K562 (cell line): ENCODE results near the gene PCED1B. TPM values are rescaled to one million over a fixed set of nuclear protein-coding genes. Genes with fewer than 3 reads are reported as not detected.
A peak's percentile ranks its signal among the peaks of the same experiment; 100 is the strongest.

Source experiments
- BHLHE40 ChIP-seq: IDR thresholded peaks from 2 replicates; pipeline ENCODE4 v1.6.1; 2011; ENCODE audit warnings: low read length, improper control_type of control experiment
- EGR1 ChIP-seq: fragments of 450-650 bp; conservative IDR thresholded peaks from 2 replicates; pipeline ENCODE4 v1.6.1; 2017; ENCODE audit warnings: mild to moderate bottlenecking
- JUND ChIP-seq, 2 experiments: IDR thresholded peaks; 2 replicates in 1 of 2; 3 replicates in 1 of 2; pipeline ENCODE4 v1.6.1; 2011; ENCODE audit warnings: borderline replicate concordance in 2 of 2, low read depth in 2 of 2, low read length in 2 of 2, improper control_type of control experiment in 1 of 2, missing biosample characterization in 1 of 2, missing genetic modification characterization in 1 of 2, missing genetic modification reagents in 1 of 2
- LARP7 ChIP-seq: fragments of 450-650 bp; IDR thresholded peaks from 2 replicates; pipeline ENCODE4 v1.6.1; 2016
- PHB ChIP-seq: fragments of 250-450 bp; sonication (Bioruptor Pico); IDR thresholded peaks from 2 replicates; pipeline ENCODE4 v1.5.0; 2021
- RREB1 ChIP-seq: fragments of 250-450 bp; sonication (Bioruptor Pico); IDR thresholded peaks from 2 replicates; pipeline ENCODE4 v1.4.0; 2020
- SMAD1 ChIP-seq: fragments of 150-350 bp; IDR thresholded peaks from 2 replicates; pipeline ENCODE4 v1.6.1; 2014; ENCODE audit warnings: low read length, low read depth; ENCODE audit not compliant: partially characterized antibody
- USF1 ChIP-seq: sonication (generic); formaldehyde crosslinking; IDR thresholded peaks from 2 replicates; pipeline ENCODE4 v1.9.0; 2022; ENCODE audit warnings: mild to moderate bottlenecking, missing genetic modification reagents
- ZBTB11 ChIP-seq, 3 experiments: fragments of 200-800 bp in 1 of 3; fragments of 250-450 bp in 1 of 3; fragments of 450-650 bp in 1 of 3; sonication (Bioruptor Pico) in 1 of 3; sonication (Bioruptor generic) in 1 of 3; formaldehyde crosslinking in 1 of 3; IDR thresholded peaks; 2 replicates each; pipeline versions ENCODE4 v1.6.1 to v1.8.0; 2016 to 2022; ENCODE audit warnings: mild to moderate bottlenecking in 2 of 3, missing genetic modification characterization in 2 of 3, missing compliant biosample characterization in 1 of 3, moderate library complexity in 1 of 3
- ZNF232 ChIP-seq: sonication (generic); formaldehyde crosslinking; IDR thresholded peaks from 2 replicates; pipeline ENCODE4 v1.8.0; 2022; ENCODE audit warnings: mild to moderate bottlenecking, missing genetic modification reagents
- ZNF384 ChIP-seq: IDR thresholded peaks from 2 replicates; pipeline ENCODE4 v1.6.1; 2012; ENCODE audit warnings: low read depth, low read length, improper control_type of control experiment
- ZNF644 ChIP-seq: fragments of 200-800 bp; sonication (Bioruptor generic); IDR thresholded peaks from 2 replicates; pipeline ENCODE4 v1.6.1; 2016; ENCODE audit warnings: low read depth, missing genetic modification characterization, missing compliant biosample characterization
- polyA plus RNA-seq, 8 experiments: library from polyadenylated mRNA; depleted of rRNA in 4 of 8; stranded (reverse) in 5 of 8; unstranded in 3 of 8; fragments of >200 nt; fragmentation: Nextera tagmentation in 2 of 8; fragmentation: Illumina TruSeq in 1 of 8; extraction: Ambion mirVana in 2 of 8; extraction: Trizol in 1 of 8; gene quantifications; 2 replicates each; pipeline versions ENCODE4 v1.2.1 to v1.2.3, GENCODE V29; 2011 to 2014; ENCODE audit warnings: inconsistent platforms in 1 of 8, missing spikeins in 1 of 8
- total RNA-seq, 7 experiments: library from RNA; depleted of rRNA in 6 of 7; stranded (reverse); fragments of >200 nt in 6 of 7; fragmentation: Illumina TruSeq in 2 of 7; extraction: Trizol in 2 of 7; gene quantifications; 2 replicates each; pipeline versions ENCODE4 v1.2.1 to v1.2.3, GENCODE V29; 2011 to 2021; ENCODE audit warnings: low replicate concordance in 1 of 7
- TF ChIP-seq, protein P1 (sequence below): fragments of 450-650 bp; IDR thresholded peaks from 2 replicates; pipeline ENCODE4 v1.7.0; 2016; ENCODE audit warnings: borderline replicate concordance
- TF ChIP-seq, protein P2 (sequence below): fragments of 200-800 bp; sonication (Bioruptor generic); IDR thresholded peaks from 2 replicates; pipeline ENCODE4 v1.6.1; 2017; ENCODE audit warnings: missing genetic modification characterization, missing compliant biosample characterization

PCED1B gene
- total and polyA plus RNA-seq, 9 of the 15 experiments (the other 6 are each of a cell fraction or from before 2014, with no cell fraction given), result 1.2 to 9.3 (median 2.5) TPM

DNA sequence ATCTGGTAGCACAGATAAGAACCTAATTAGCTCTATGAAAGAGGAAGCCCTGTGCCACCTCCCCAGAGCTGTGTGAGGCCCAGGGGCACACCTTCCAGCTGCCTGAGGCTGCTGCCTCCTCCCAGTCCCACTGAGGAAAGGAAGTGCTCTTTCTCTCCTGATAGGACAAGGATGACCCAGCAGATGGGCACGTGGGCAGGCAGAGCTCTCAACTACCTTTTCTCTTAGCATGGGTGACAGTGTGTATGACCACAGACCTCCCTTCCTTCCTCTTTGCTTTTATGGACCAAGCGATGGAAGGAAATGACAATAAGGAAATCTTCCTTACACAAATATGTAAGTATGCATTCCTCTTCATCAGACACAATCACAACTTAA lies 127.9 kb downstream of the PCED1B start (continued):
- TF ChIP-seq USF1 (0 out of 2 replicates have a peak, but pooled peaks have one; percentile 39), RREB1 (no peak), LARP7 (no peak), ZNF384 (no peak), EGR1 (no peak), ZNF232 (CRISPR knock-in tag) (no peak), SMAD1 (no peak), JUND (IDR thresholded peaks at IDR 0.05; ENCODE audit: borderline replicate concordance, low read depth, low read length) (no peak), JUND (tag; IDR thresholded peaks at IDR 0.05; ENCODE audit: borderline replicate concordance, low read depth, low read length) (peak; percentile 39; the same call in 1 of the 3 replicates), BHLHE40 (peak; percentile 53), ZNF644 (no peak), PHB (CRISPR knock-in tag) (no peak), ZBTB11 (CRISPR knock-in tag; IDR thresholded peaks at IDR 0.05) (no peak)
- TF ChIP-seq, protein P1, sequence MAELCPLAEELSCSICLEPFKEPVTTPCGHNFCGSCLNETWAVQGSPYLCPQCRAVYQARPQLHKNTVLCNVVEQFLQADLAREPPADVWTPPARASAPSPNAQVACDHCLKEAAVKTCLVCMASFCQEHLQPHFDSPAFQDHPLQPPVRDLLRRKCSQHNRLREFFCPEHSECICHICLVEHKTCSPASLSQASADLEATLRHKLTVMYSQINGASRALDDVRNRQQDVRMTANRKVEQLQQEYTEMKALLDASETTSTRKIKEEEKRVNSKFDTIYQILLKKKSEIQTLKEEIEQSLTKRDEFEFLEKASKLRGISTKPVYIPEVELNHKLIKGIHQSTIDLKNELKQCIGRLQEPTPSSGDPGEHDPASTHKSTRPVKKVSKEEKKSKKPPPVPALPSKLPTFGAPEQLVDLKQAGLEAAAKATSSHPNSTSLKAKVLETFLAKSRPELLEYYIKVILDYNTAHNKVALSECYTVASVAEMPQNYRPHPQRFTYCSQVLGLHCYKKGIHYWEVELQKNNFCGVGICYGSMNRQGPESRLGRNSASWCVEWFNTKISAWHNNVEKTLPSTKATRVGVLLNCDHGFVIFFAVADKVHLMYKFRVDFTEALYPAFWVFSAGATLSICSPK, result no peak
- TF ChIP-seq, protein P2, sequence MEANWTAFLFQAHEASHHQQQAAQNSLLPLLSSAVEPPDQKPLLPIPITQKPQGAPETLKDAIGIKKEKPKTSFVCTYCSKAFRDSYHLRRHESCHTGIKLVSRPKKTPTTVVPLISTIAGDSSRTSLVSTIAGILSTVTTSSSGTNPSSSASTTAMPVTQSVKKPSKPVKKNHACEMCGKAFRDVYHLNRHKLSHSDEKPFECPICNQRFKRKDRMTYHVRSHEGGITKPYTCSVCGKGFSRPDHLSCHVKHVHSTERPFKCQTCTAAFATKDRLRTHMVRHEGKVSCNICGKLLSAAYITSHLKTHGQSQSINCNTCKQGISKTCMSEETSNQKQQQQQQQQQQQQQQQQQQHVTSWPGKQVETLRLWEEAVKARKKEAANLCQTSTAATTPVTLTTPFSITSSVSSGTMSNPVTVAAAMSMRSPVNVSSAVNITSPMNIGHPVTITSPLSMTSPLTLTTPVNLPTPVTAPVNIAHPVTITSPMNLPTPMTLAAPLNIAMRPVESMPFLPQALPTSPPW, result no peak
